DOHH2 (cell line): ENCODE results near the gene CRELD1.

Experiments
- H3F3A ChIP-seq: fragments of 200-600 bp; sonication (generic), shearing (Covaris generic); 2 replicates; pipeline ENCODE4 v1.6.0; 2016; ENCODE audit warnings: antibody characterized with exemption, mild to moderate bottlenecking; ENCODE audit not compliant: control insufficient read depth, insufficient read depth
- H3K27ac ChIP-seq: fragments of 200-600 bp; sonication (generic); 2 replicates; pipeline ENCODE4 v1.5.1; 2014; ENCODE audit warnings: low read depth, mild to moderate bottlenecking, low read length, moderate library complexity
- H3K27me3 ChIP-seq: fragments of 200-600 bp; sonication (generic); 2 replicates; pipeline ENCODE4 v1.6.1; 2014; ENCODE audit warnings: mild to moderate bottlenecking, low read length, mixed read lengths; ENCODE audit not compliant: control insufficient read depth
- H3K36me3 ChIP-seq: fragments of 200-600 bp; sonication (generic); 2 replicates; pipeline ENCODE4 v1.6.1; 2014; ENCODE audit warnings: mild to moderate bottlenecking, low read length, moderate library complexity, mixed read lengths; ENCODE audit not compliant: control insufficient read depth
- H3K4me1 ChIP-seq: fragments of 200-600 bp; sonication (generic); 2 replicates; pipeline ENCODE4 v1.6.1; 2014; ENCODE audit warnings: mild to moderate bottlenecking, low read length, mixed read lengths; ENCODE audit not compliant: control insufficient read depth
- H3K4me2 ChIP-seq: fragments of 200-600 bp; sonication (generic); 2 replicates; pipeline ENCODE4 v1.6.0; 2014; ENCODE audit warnings: mild to moderate bottlenecking, low read length, moderate library complexity
- H3K4me3 ChIP-seq: fragments of 200-600 bp; sonication (generic); 2 replicates; pipeline ENCODE4 v1.5.1; 2014; ENCODE audit warnings: mild to moderate bottlenecking, low read length, mixed read lengths
- H3K79me2 ChIP-seq: fragments of 200-600 bp; sonication (generic); 2 replicates; pipeline ENCODE4 v1.6.1; 2014; ENCODE audit warnings: mild to moderate bottlenecking, low read length, mixed read lengths; ENCODE audit not compliant: control insufficient read depth
- H3K9me2 ChIP-seq: fragments of 200-600 bp; sonication (generic); replicated peaks from 2 replicates; pipeline ENCODE4 v1.6.1; 2014; ENCODE audit warnings: mild to moderate bottlenecking, low read length, mixed read lengths; ENCODE audit not compliant: control insufficient read depth
- H3K9me3 ChIP-seq: fragments of 200-600 bp; sonication (generic); 2 replicates; pipeline ENCODE4 v1.6.1; 2014; ENCODE audit warnings: antibody characterized with exemption, low read length, mixed read lengths; ENCODE audit not compliant: control insufficient read depth, insufficient read depth
- H4K20me1 ChIP-seq: fragments of 200-600 bp; sonication (generic); 2 replicates; pipeline ENCODE4 v1.6.0; 2014; ENCODE audit warnings: low read depth, mild to moderate bottlenecking, antibody characterized with exemption, low read length, moderate library complexity; ENCODE audit not compliant: control insufficient read depth, insufficient read depth
- CTCF ChIP-seq: fragments of 200-600 bp; sonication (generic); IDR thresholded peaks from one replicate; pipeline ENCODE4 v1.5.1; 2014; ENCODE audit warnings: antibody characterized with exemption, mild to moderate bottlenecking, low read depth, low read length; ENCODE audit not compliant: poor library complexity, severe bottlenecking
- EZH2phosphoT487 ChIP-seq: fragments of 200-600 bp; sonication (generic); IDR thresholded peaks from 2 replicates; pipeline ENCODE4 v1.6.1; 2017; ENCODE audit warnings: borderline replicate concordance, mild to moderate bottlenecking, antibody characterized with exemption, low read length, moderate library complexity, mixed read lengths

The CRELD1 gene

GRCh38 chr3:9913601-9914000 is 20.0 kb upstream of the CRELD1 start:
- Histone ChIP-seq H3K9me2 (no peaks in the 10 kb centered on the region), H3K27me3 (peaks cover 33% of the 10 kb centered on the region), H4K20me1 (no peaks in the 10 kb centered on the region), H3K4me2 (no peak overlapping the region), H3K27ac (no peak overlapping the region), H3K36me3 (no peaks in the 10 kb centered on the region), H3K4me3 (no peak overlapping the region), H3K79me2 (no peaks in the 10 kb centered on the region), H3K9me3 (no peaks in the 10 kb centered on the region), H3F3A (no peaks in the 10 kb centered on the region), H3K4me1 (peaks cover 12% of the 10 kb centered on the region)
- no peak for TF ChIP-seq CTCF
- no peak for TF ChIP-seq EZH2phosphoT487

GRCh38 chr3:9914011-9914410 is 19.6 kb upstream of the CRELD1 start:
- Histone ChIP-seq H3K4me2 (no peak overlapping the region), H3F3A (no peaks in the 10 kb centered on the region), H3K9me2 (no peaks in the 10 kb centered on the region), H3K36me3 (no peaks in the 10 kb centered on the region), H3K9me3 (no peaks in the 10 kb centered on the region), H3K27ac (no peak overlapping the region), H3K27me3 (peaks cover 33% of the 10 kb centered on the region), H4K20me1 (no peaks in the 10 kb centered on the region), H3K4me3 (no peak overlapping the region), H3K4me1 (peaks cover 12% of the 10 kb centered on the region), H3K79me2 (no peaks in the 10 kb centered on the region)
- no peak for TF ChIP-seq EZH2phosphoT487
- TF ChIP-seq CTCF, result no peak

- peak overlapping the region; percentile 58 for H3K4me2 ChIP-seq
- peaks cover 12% of the 10 kb centered on the region for H3K4me1 ChIP-seq
- H3F3A ChIP-seq, result no peaks in the 10 kb centered on the region
- no peaks in the 10 kb centered on the region for H3K79me2 ChIP-seq
- no peaks in the 10 kb centered on the region for H3K9me3 ChIP-seq
- H4K20me1 ChIP-seq, result no peaks in the 10 kb centered on the region
- no peak overlapping the region for H3K27ac ChIP-seq
- H3K4me3 ChIP-seq, result peak overlapping the region; percentile 49
- H3K9me2 ChIP-seq, result no peaks in the 10 kb centered on the region
- peaks cover 33% of the 10 kb centered on the region for H3K27me3 ChIP-seq
- no peak for TF ChIP-seq CTCF
- TF ChIP-seq EZH2phosphoT487, result peak; percentile 52; the same call in 1 of the 2 replicates
- H3K36me3 ChIP-seq, result no peaks in the 10 kb centered on the region
These were observed 18.9 kb upstream of the CRELD1 start for GRCh38 chr3:9914559-9915253.
